Measurements from ENCODE around the gene KNL1. TPM values are rescaled to one million over a fixed set of nuclear protein-coding genes. Genes with fewer than 3 reads are reported as not detected.

The KNL1 gene
- total RNA-seq, 4 donors from 2014 or later, result 0.10 to 0.33 (median 0.33) TPM; not detected in 1

- Histone ChIP-seq H3K4me3 (no peak overlapping the region), H3K36me3 (no peaks in the 10 kb centered on the region), H3K27ac (no peak overlapping the region), H3K27me3 (no peaks in the 10 kb centered on the region), H3K9me3 (no peaks in the 10 kb centered on the region), H3K4me1 (peaks cover 9% of the 10 kb centered on the region in 2 donors)
- intact Hi-C loops (cut with DNase I; ENCODE audit: low total_unique reads), result loop anchor here (2.0 to 10.0 kb wide), 2 partner anchors 27 to 209 kb away; partner anchors contain the start of genes DNAJC17, RPUSD2 and ZFYVE19
- TF ChIP-seq POLR2A (IDR thresholded peaks at IDR 0.05) (no peak), CTCF (IDR thresholded peaks at IDR 0.05 in 4 of 5, conservative IDR thresholded peaks at IDR 0.05 in 1 of 5) (no peak)
- ATAC-seq (no peak), DNase-seq (no peak)
- in situ Hi-C loops (cut with MboI; ENCODE audit: low sequenced_read_pairs in 4 of 4), result loop anchor here in 2 of 4 donors (10.0 kb wide), 2 partner anchors 61 to 299 kb away; partner anchors contain the start of gene VPS18 (in 2 of the 2)
Measured at GRCh38 chr15:40595773-40596172, 1.7 kb downstream of the KNL1 start.

GRCh38 chr15:40597024-40597423 is 3.0 kb downstream of the KNL1 start:
- ATAC-seq, result no peak
- intact Hi-C loops (cut with DNase I; ENCODE audit: low total_unique reads), result loop anchor here (10.0 kb wide), 1 partner anchor 208 kb away; the partner anchor contains the start of genes DNAJC17 and ZFYVE19

GRCh38 chr15:40598126-40598525 is 4.1 kb downstream of the KNL1 start:
- H3K27me3 ChIP-seq, result no peaks in the 10 kb centered on the region
- TF ChIP-seq POLR2A (IDR thresholded peaks at IDR 0.05), result no peak
- no peak for TF ChIP-seq CTCF (IDR thresholded peaks at IDR 0.05 in 4 of 5, conservative IDR thresholded peaks at IDR 0.05 in 1 of 5)
- intact Hi-C loops (cut with DNase I; ENCODE audit: low total_unique reads) (loop anchor here (10.0 kb wide), 1 partner anchor 207 kb away; the partner anchor contains the start of genes DNAJC17 and ZFYVE19), in situ Hi-C loops (cut with MboI; ENCODE audit: low sequenced_read_pairs in 4 of 4) (loop anchor here in 2 of 4 donors (10.0 kb wide), 2 partner anchors 63 to 297 kb away; partner anchors contain the start of gene VPS18 (in 2 of the 2))
- no peaks in the 10 kb centered on the region for H3K36me3 ChIP-seq
- no peak for DNase-seq
- ATAC-seq, result no peak
- no peak overlapping the region for H3K4me3 ChIP-seq
- no peaks in the 10 kb centered on the region for H3K9me3 ChIP-seq
- H3K27ac ChIP-seq, result no peak overlapping the region
- peaks cover 9% of the 10 kb centered on the region in 2 donors for H3K4me1 ChIP-seq

More at GRCh38 chr15:40597024-40597423, 3.0 kb downstream of the KNL1 start:
- H3K27ac ChIP-seq, result no peak overlapping the region
- TF ChIP-seq CTCF (IDR thresholded peaks at IDR 0.05 in 4 of 5, conservative IDR thresholded peaks at IDR 0.05 in 1 of 5) (no peak), POLR2A (IDR thresholded peaks at IDR 0.05) (no peak)
- no peaks in the 10 kb centered on the region for H3K36me3 ChIP-seq
- H3K9me3 ChIP-seq, result no peaks in the 10 kb centered on the region
- in situ Hi-C loops (cut with MboI; ENCODE audit: low sequenced_read_pairs in 4 of 4), result loop anchor here in 2 of 4 donors (10.0 kb wide), 2 partner anchors 62 to 298 kb away; partner anchors contain the start of gene VPS18 (in 2 of the 2)
- peaks cover 9% of the 10 kb centered on the region in 2 donors for H3K4me1 ChIP-seq
- no peak for DNase-seq
- H3K27me3 ChIP-seq, result no peaks in the 10 kb centered on the region
- H3K4me3 ChIP-seq, result no peak overlapping the region

DNA sequence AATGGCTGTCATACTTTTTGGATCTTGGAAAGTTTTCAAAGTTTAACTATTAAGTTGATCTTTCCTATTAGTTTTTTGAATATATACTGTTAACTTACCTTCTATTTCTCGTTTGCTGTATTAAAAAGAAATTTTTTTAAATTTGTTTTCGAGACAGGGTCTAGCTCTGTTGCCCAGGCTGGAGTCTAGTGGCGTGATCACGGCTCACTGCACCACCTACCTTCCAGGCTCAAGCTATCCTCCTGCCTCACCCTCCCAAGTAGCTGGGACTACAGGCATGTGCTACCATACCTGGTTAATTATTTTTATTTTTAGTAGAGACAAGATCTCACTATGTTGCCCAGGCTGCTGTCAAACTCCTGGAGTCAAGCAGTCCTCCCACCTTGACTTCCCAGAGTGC is 4.6 kb downstream of the KNL1 start:
- ATAC-seq, result no peak

More for the DNA sequence above, 4.6 kb downstream of the KNL1 start:
- no peak for TF ChIP-seq CTCF (IDR thresholded peaks at IDR 0.05 in 4 of 5, conservative IDR thresholded peaks at IDR 0.05 in 1 of 5)
- TF ChIP-seq POLR2A (IDR thresholded peaks at IDR 0.05), result no peak
- intact Hi-C loops (cut with DNase I; ENCODE audit: low total_unique reads), result loop anchor here (10.0 kb wide), 1 partner anchor 206 kb away; the partner anchor contains the start of genes DNAJC17 and ZFYVE19
- H3K27ac ChIP-seq, result no peak overlapping the region
- peaks cover 9% of the 10 kb centered on the region in 2 donors for H3K4me1 ChIP-seq
- H3K36me3 ChIP-seq, result no peaks in the 10 kb centered on the region
- no peak for DNase-seq
- in situ Hi-C loops (cut with MboI; ENCODE audit: low sequenced_read_pairs in 4 of 4), result loop anchor here in 2 of 4 donors (10.0 kb wide), 2 partner anchors 64 to 296 kb away; partner anchors contain the start of gene VPS18 (in 2 of the 2)
- no peak overlapping the region for H3K4me3 ChIP-seq
- H3K9me3 ChIP-seq, result no peaks in the 10 kb centered on the region
- H3K27me3 ChIP-seq, result no peaks in the 10 kb centered on the region

Measured in gastrocnemius medialis (tissue), 4 donors.